Liver (tissue), 9 donors: ENCODE results near the gene ERGIC3. TPM values are rescaled to one million over a fixed set of nuclear protein-coding genes. Genes with fewer than 3 reads are reported as not detected.

Experiments used
- DNase-seq: peaks from one replicate; pipeline ENCODE4 v3.0.0-alpha.2; 2017; ENCODE audit warnings: low spot score
- H3K27ac ChIP-seq, 2 donors: one replicate each; pipeline ENCODE4 v1.7.0; 2013; ENCODE audit warnings: inconsistent platforms in 2 of 2, low read length in 2 of 2, control low read depth in 1 of 2, low read depth in 1 of 2, mild to moderate bottlenecking in 1 of 2
- H3K27me3 ChIP-seq, 4 donors: one replicate each; pipeline versions ENCODE4 v1.6.1 to v1.7.0; 2013; ENCODE audit warnings: low read length in 3 of 4, inconsistent platforms in 1 of 4, mild to moderate bottlenecking in 1 of 4, moderate library complexity in 1 of 4; ENCODE audit not compliant: control insufficient read depth in 4 of 4, insufficient read depth in 4 of 4
- H3K36me3 ChIP-seq, 4 donors: one replicate each; pipeline versions ENCODE4 v1.6.1 to v1.7.0; 2013; ENCODE audit warnings: low read length in 3 of 4, mild to moderate bottlenecking in 3 of 4, low read depth in 1 of 4, moderate library complexity in 1 of 4; ENCODE audit not compliant: control insufficient read depth in 4 of 4, insufficient read depth in 3 of 4
- H3K4me1 ChIP-seq, 4 donors: one replicate each; pipeline versions ENCODE4 v1.6.1 to v1.7.0; 2013; ENCODE audit warnings: low read length in 3 of 4, mild to moderate bottlenecking in 3 of 4, moderate library complexity in 1 of 4; ENCODE audit not compliant: control insufficient read depth in 4 of 4, insufficient read depth in 4 of 4
- H3K4me3 ChIP-seq, 3 donors: one replicate each; pipeline versions ENCODE4 v1.6.1 to v1.7.0; 2013; ENCODE audit warnings: low read length in 3 of 3, control low read depth in 1 of 3, low read depth in 1 of 3, mild to moderate bottlenecking in 1 of 3
- H3K9ac ChIP-seq, 2 donors: one replicate each; pipeline ENCODE4 v1.7.0; 2013; ENCODE audit warnings: low read length in 2 of 2, mild to moderate bottlenecking in 2 of 2, moderate library complexity in 2 of 2, control low read depth in 1 of 2, low read depth in 1 of 2
- H3K9me3 ChIP-seq, 4 donors: one replicate each; pipeline versions ENCODE4 v1.6.1 to v1.7.0; 2013; ENCODE audit warnings: low read length in 3 of 4; ENCODE audit not compliant: control insufficient read depth in 4 of 4
- ATF3 ChIP-seq: IDR thresholded peaks from 2 replicates; pipeline ENCODE4 v1.6.1; 2016; ENCODE audit warnings: antibody characterized with exemption
- CTCF ChIP-seq: fragments of 150-350 bp; IDR thresholded peaks from 2 replicates; pipeline ENCODE4 v1.5.1; 2017; ENCODE audit warnings: improper control_type of control experiment, low read depth, low read length; ENCODE audit not compliant: missing input control
- EGR1 ChIP-seq, 2 donors: IDR thresholded peaks; 2 replicates each; pipeline ENCODE4 v1.6.1; 2016 to 2018; ENCODE audit warnings: antibody characterized with exemption in 2 of 2, low read depth in 2 of 2
- FOXA2 ChIP-seq: IDR thresholded peaks from 2 replicates; pipeline ENCODE4 v1.6.1; 2016; ENCODE audit warnings: antibody characterized with exemption
- GABPA ChIP-seq, 2 donors: IDR thresholded peaks in 1 of 2; conservative IDR thresholded peaks in 1 of 2; 2 replicates each; pipeline ENCODE4 v1.6.1; 2016; ENCODE audit warnings: antibody characterized with exemption in 2 of 2, mild to moderate bottlenecking in 1 of 2, moderate library complexity in 1 of 2
- HNF4A ChIP-seq, 2 donors: conservative IDR thresholded peaks; 2 replicates each; pipeline ENCODE4 v1.6.1; 2016; ENCODE audit warnings: antibody characterized with exemption in 2 of 2, mild to moderate bottlenecking in 2 of 2
- JUND ChIP-seq, 2 donors: IDR thresholded peaks; 2 replicates each; pipeline ENCODE4 v1.6.1; 2016; ENCODE audit warnings: antibody characterized with exemption in 2 of 2
- RAD21 ChIP-seq, 2 donors: IDR thresholded peaks; 2 replicates each; pipeline ENCODE4 v1.6.1; 2016; ENCODE audit warnings: antibody characterized with exemption in 2 of 2, mild to moderate bottlenecking in 2 of 2
- REST ChIP-seq: IDR thresholded peaks from 2 replicates; pipeline ENCODE4 v1.6.1; 2016; ENCODE audit warnings: antibody characterized with exemption, mild to moderate bottlenecking
- RXRA ChIP-seq, 2 donors: IDR thresholded peaks; 2 replicates each; pipeline ENCODE4 v1.6.1; 2017 to 2018; ENCODE audit warnings: antibody characterized with exemption in 2 of 2, mild to moderate bottlenecking in 1 of 2
- SP1 ChIP-seq: IDR thresholded peaks from 2 replicates; pipeline ENCODE4 v1.6.1; 2018; ENCODE audit warnings: antibody characterized with exemption, mild to moderate bottlenecking
- TAF1 ChIP-seq: conservative IDR thresholded peaks from 2 replicates; pipeline ENCODE4 v1.6.1; 2016; ENCODE audit warnings: antibody characterized with exemption, mild to moderate bottlenecking
- WGBS: extraction: QIAGEN DNeasy Blood & Tissue Kit; methylation state at CpG from one replicate; pipeline ENCODE4 v1.1.7; 2013; 5-methylcytosine and 5-hydroxymethylcytosine counted together
- polyA plus RNA-seq, 2 donors: library from polyadenylated mRNA; stranded (reverse) in 1 of 2; unstranded in 1 of 2; fragments of 200-250 nt in 1 of 2; fragments of >200 nt in 1 of 2; fragmentation: Nextera tagmentation in 1 of 2; extraction: Ambion mirVana in 1 of 2; gene quantifications; one replicate each; pipeline versions ENCODE4 v1.2.1 to v1.2.3, GENCODE V29; 2013 to 2015
- total RNA-seq, 2 donors: library from RNA; depleted of rRNA; stranded (reverse); fragments of >200 nt; gene quantifications; one replicate each; pipeline ENCODE4 v1.2.3, GENCODE V29; 2014
- donor health status: healthy.
- donor health status: healthy.
- donor health status: healthy.
- donor health status: healthy.
- donor health status: healthy.

ERGIC3 gene
- total and polyA plus RNA-seq, 4 donors = 110 to 167 (median 120) TPM

- Histone ChIP-seq H3K4me3 (no peak overlapping the region), H3K9ac (no peak overlapping the region), H3K36me3 (no peaks in the 10 kb centered on the region), H3K9me3 (no peaks in the 10 kb centered on the region), H3K27ac (no peak overlapping the region), H3K4me1 (no peaks in the 10 kb centered on the region), H3K27me3 (no peaks in the 10 kb centered on the region)
- DNase-seq = no peak
- WGBS = 100% methylated on average over 1 of the region's 1 CpG
- no peak for TF ChIP-seq EGR1 (IDR thresholded peaks at IDR 0.05; ENCODE audit: low read depth in 2 of 2)
- TF ChIP-seq CTCF = no peak
- TF ChIP-seq GABPA (IDR thresholded peaks at IDR 0.05 in 1 of 2, conservative IDR thresholded peaks at IDR 0.05 in 1 of 2) = no peak
- no peak for TF ChIP-seq FOXA2
- TF ChIP-seq ATF3 = no peak
- no peak for TF ChIP-seq RAD21 (IDR thresholded peaks at IDR 0.05)
- no peak for TF ChIP-seq JUND (IDR thresholded peaks at IDR 0.05)
- TF ChIP-seq TAF1 = no peak
Observed at GRCh38 chr20:35525639-35526038, 16.2 kb upstream of the ERGIC3 start.

- 92% methylated on average over 12 of the region's 12 CpGs for WGBS
- no peak for DNase-seq
- H3K4me3 ChIP-seq = no peak overlapping the region
- no peak overlapping the region for H3K9ac ChIP-seq
- H3K4me1 ChIP-seq = no peaks in the 10 kb centered on the region
- no peaks in the 10 kb centered on the region for H3K27me3 ChIP-seq
- no peak for TF ChIP-seq RXRA (IDR thresholded peaks at IDR 0.05)
- TF ChIP-seq FOXA2 = no peak
- no peak for TF ChIP-seq HNF4A (conservative IDR thresholded peaks at IDR 0.05)
- TF ChIP-seq REST = no peak
- no peak for TF ChIP-seq SP1
- no peak for TF ChIP-seq GABPA (IDR thresholded peaks at IDR 0.05 in 1 of 2, conservative IDR thresholded peaks at IDR 0.05 in 1 of 2)
- no peak for TF ChIP-seq JUND (IDR thresholded peaks at IDR 0.05)
- no peak for TF ChIP-seq RAD21 (IDR thresholded peaks at IDR 0.05)
- no peak for TF ChIP-seq TAF1
- H3K27ac ChIP-seq = no peak overlapping the region
- no peaks in the 10 kb centered on the region for H3K36me3 ChIP-seq
- no peaks in the 10 kb centered on the region for H3K9me3 ChIP-seq
Observed at GRCh38 chr20:35527122-35527769, 14.6 kb upstream of the ERGIC3 start.
